HG02610 (cell line): ENCODE results near the gene MRPS9.

ENCODE experiments used
- ATAC-seq: cut with Tn5 transposase; IDR thresholded peaks from one replicate; pipeline ENCODE4 v1.9.1; 2021; ENCODE audit warnings: mild to moderate bottlenecking, moderate library complexity; ENCODE audit not compliant: unreplicated experiment

MRPS9 gene

DNA sequence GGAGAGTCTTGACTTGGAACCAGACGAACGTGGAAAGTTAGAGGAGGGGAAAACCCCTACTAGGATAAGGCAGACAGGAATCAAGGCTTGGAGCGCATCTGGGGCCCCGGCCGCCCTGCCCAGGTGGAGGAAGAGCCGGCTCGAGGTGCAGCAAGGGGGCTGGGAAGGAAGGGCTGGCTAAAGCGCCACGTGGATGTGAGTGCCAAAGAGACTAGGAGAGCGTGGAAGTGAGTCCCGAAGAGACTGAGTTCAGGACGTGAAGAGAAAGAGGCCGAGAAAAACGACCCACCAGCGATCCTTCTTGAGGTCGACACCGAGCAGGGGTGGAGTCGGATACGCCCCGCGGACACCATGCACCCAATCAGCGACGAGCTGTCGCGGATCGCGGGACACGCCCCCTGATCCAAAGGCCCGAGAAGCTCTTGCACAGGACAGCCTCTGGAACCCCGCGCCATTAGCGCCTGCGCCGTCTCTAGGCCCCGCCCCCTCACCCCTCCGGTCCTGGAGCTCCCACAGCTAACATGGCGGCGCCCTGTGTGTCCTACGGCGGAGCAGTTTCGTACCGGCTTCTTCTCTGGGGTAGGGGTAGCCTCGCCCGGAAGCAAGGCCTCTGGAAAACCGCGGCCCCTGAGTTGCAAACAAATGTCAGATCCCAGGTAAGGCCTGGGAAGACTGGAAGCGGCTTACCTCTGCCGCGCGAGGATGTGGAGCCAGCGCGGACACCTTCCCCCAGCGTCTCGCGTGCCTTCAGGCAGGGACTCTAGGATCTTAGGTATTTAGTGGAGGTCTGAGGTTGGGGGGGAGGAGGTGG, at the start of gene MRPS9:
Gene MRPS9 (plus strand): TSS at position 498 of the 811 bp plus-strand sequence. CDS start 24 bp downstream, at position 522.
- ATAC-seq = peak; percentile 100

DNA sequence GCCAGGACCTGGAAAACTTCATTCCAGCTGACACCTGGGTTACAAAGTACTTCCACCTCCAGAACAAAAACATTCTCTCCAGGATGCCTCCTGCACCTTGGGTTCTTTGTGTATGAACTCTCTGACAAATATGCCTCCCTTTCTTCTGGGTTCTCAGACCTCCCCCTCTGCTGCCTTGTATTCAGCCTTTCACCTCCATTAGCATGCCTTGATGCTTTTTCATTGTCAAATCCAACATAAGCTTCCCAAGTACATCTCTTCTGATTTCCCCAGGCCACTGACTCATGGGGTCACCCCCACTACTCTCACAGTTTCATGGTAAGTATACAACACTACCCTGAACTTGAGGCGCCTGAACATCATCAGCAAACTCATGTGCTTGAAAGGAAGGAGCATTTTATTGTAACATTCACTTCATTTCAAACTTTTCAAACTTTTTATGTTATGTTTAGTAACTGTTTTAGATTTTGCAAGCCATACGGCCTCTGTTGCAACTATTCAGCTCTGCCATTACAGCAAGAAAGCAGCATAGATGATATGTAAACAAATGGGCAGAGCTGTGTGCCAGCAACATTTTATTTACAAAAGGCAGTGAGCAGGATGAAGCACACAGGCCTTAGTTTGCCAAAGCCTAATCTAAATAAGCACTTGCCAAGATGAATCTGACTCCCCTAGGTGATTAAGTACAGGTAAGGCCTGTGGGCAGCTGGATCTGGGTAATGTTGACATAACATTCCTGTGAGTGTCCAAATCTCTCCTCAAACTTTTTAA, 32.5 kb upstream of the MRPS9 start:
- no peak for ATAC-seq

DNA sequence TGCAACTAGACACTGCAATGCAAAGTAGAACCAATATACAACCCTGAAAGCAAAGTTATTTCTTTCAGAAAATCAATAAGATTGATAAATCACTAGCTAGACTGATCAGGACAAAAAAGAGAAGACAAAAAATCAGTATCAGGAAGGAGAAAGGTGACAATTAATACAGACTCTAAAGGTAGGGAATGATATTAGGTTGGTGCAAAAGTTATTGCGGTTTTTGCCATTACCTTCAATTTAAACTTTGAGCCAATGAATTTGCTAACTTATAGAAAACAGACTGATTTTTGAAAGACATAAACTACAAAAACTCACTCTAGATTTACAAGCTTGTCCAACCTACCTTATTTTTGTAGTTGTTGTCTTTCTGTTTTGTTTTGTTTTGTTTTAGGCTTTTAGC, 30.5 kb upstream of the MRPS9 start:
- no peak for ATAC-seq

DNA sequence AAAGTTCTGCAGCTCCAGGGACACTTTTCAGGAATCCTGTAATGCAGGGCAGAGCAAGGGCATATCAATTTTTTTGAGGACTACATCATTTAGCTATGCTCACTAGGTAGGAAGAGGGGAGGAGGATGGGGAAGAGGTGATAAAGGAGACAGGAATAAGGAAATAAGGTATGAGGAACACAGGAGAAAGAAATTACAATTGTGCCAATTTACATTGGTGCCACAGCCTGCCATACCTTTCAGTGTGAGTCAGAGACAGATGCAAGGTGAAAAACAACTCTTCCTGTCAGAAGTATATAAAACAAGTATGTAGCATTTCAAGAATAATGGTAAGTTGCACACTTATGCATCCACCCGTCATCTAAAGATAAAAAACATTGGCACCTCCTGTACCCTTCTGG, 5.4 kb upstream of the MRPS9 start:
- no peak for ATAC-seq

DNA sequence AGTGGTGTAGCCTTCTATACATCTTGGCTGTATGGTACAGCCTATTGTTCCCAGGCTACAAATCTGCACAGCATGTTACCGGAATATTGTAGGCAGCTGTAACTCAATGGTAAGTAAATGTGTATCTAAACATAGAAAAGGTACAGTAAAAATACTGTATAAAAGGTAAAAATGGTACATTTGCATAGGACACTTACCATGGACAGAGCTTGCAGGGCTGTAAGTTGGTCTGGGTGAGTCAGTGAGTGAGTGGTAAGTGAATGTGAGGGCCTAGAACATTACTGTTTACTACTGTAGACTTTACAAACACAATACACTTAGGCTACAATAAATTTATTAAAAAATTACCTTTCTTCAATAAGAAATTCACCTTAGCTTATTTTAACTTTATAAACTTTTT, 3.7 kb upstream of the MRPS9 start:
- ATAC-seq = no peak

DNA sequence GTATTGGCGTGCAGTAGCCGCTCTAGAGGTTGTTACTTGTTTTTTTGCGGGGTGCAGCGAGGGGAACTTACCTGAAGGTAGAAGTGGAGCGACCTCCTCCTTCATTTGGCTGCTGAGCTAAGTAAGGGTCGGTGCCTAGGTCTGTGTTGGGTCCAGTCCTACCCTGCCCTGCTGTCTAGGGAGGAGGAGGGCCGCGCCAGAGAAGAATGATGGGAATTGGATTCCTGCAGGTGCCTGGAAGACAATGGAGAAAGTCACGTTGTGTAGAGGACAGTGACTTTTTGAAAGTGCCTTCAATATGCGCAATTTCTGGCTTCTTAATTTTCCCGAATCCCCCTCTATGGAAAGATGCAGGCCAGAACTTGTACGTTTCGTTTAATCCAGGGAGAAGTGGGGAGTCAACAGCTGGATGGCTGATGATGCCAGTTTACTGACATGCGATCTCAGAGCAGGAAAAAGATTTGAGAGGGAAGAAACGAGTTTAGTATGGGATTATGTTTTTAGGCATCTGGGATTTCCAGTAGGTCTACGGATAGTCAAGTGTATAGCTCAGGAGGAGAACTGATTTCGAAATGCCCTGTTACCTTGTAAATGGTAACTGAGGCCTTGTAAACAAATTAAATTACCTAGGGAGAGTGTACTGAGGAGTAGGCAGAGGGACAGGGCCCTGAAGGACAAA, 653 bp downstream of the MRPS9 start:
- no peak for ATAC-seq

DNA sequence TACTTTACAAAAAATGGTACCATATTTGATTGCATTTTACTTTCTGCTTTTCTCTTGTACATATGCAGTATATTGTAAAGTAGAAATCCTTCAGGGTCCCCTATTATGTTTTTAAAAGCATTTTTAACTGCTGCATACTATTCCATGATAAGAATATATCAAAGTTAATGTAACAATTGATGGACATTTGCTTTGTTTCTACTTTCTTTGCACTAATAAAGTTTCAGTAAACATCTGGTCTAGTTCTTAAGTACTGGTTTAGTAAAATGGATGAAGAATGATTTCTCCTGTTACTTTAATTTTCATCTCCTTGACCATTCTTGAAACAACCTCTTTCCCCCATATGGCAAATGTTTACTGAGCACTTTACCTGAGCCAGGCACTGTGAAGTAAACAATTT, 1.7 kb downstream of the MRPS9 start:
- no peak for ATAC-seq

DNA sequence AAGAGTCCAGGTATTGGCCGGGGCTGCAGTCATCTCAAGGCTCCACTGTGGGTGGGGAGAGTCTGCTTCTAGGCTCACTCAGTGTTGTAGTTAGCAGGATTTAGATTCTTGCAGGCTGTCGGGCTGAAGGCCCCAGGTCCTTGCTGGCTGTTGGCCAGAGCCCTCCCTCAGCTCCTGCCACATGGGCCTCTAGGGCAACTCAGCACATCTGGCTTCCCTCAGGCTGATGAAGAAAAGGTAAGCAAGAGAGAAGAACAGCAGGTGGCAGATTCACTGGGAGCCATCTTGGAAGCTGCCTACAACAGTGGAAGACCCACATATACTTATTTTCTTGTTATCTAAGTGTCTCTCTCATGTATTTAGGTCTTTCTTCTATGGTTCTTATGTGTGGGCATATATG, 4.3 kb downstream of the MRPS9 start:
- no peak for ATAC-seq

DNA sequence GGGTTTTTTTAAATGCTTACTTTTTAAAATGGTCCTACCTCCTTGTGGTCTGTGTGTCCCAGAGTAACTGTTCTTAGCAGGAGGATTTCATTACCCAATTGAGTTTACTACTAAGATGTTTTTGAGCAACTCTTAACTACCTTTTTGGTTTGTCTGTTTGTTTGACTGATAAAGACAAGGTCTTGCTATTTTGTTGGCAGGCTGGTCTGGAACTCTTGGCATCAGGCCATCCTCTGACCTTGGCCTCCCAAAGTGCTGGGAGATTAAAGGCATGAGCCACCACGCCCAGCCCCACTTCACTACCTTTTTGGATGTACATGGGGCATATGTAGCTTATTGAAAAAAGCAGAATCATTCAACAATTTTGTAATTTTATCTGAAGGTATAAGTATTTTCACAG, 14.9 kb downstream of the MRPS9 start:
- no peak for ATAC-seq

DNA sequence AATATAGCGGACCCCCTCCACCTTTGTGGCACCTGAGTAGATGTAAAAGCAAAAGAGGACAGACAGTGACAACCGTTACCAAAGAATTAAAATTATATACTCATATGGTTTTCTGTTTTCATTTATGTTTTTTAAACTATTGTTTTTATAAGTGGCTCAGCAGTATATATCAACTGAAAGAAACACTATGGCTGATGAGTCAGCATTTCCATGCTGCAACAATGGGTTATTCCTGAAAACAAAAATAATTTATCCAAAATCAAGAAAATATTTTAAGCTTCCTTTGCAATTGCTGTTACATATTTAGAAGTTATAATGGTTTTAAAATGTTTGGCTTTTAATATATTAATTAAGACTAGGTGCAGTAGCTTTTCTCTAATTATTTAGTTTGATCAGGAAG, 17.7 kb downstream of the MRPS9 start:
- ATAC-seq = no peak

DNA sequence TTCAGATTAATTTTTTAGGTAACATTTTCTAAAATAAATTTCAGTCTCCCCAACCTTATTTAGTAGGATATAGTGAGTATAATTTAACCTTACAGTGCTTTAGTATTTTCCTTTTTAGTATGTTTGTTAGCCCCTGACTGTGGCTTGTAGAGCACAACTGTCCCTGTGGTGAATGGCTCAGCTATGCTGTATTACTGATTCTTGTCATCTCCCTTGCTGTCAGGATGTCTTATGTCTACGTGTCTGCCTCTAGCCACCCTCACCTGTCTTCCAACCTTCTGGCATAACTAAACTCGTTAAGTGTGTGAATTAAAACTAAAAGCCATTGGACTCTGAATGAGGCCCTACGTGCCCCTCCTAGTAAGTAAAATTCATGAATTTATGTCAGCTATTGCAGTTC, 18.4 kb downstream of the MRPS9 start:
- ATAC-seq = no peak

DNA sequence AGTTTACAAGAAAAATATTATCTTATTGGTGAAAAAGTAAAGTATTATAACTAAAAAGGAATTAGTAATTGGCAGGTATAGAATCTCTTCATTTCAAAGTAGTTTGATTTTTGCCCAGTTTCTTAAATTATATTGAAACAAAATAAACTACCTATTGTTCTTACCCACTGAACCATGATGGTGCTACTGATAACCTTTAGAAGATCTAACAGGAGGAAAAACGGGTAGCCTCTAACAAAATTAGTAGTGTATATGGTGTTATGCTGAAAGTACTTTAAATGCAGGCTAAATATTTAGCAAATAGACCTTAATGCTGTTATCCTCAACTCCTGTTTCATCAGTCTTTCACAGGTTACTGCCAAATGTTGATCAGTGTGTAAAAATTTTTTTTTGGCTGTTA, 19.1 kb downstream of the MRPS9 start:
- ATAC-seq = no peak

DNA sequence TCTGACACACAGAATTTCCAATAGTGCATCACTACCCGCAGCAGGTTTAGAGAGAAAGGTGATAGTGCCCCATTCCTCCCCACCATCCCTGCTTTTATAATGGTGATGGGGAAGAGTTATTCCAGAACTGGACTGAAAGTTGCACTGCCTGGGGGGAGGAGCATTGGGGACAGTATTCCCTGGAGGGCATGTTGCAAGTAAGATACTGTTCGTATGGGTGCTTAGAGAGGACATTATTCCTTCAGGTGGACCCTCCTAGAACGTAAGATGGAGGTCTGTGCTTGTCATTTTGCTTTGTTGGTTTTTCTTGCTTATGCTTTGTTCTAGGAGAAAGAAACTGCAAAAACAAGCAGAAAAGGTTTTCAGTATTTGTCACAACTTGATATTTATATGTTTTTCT, 23.7 kb downstream of the MRPS9 start:
- no peak for ATAC-seq

DNA sequence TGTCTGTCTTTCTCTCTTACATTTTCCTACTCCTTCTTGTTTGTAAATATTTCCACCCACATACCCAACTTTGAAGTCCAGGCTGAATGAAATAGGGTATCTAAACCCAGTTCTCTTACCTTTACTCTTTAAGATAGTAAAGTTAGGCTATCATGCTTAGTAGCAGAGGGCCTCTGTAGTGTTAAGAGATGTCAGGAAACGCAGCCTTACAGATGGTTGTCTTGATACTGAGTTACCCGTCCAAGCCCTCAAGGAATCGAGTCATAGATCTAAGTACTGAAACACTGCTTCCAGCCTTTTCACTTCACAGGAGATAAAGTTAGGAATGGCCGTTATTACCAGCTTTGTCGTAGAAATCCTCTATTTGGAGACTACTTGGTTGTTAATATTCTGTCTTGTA, 24.3 kb downstream of the MRPS9 start:
- ATAC-seq = no peak

DNA sequence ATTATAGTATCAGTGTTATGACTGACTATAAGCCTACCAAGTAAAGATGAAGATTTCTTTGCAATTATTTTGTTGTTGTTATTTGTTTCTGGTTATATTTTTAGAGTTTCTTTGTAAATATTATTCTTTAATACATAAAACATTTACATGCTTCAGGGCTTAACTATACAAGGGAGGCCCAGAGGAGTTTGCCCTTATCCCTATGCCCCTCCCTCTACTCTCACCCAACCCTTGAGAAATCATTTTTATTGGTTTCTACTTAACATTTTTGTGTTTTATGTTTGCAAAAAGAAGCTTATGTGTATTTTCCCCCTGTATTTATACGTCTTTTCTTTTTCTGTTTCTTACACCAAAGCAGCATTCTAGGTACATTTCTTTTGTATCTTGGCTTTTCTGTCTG, 30.5 kb downstream of the MRPS9 start:
- no peak for ATAC-seq

DNA sequence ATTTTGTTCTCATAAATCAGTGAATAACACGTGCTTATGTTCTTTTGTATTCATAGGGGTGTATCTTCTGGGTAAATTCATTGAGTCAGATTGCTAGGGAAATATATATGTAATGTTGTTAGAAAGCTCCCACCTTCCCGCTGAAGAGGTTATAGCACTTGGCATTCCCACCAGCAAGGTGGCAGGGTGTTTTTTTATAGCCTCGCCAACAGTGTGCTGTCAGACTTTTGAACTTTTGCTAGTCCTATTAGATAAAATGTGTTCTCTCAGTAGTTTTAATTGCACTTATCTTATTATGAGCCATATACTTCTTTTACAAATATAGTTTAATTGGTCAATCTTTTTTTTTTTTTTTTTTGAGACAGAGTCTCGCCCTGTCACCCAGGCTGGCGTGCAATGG, 31.0 kb downstream of the MRPS9 start:
- no peak for ATAC-seq

DNA sequence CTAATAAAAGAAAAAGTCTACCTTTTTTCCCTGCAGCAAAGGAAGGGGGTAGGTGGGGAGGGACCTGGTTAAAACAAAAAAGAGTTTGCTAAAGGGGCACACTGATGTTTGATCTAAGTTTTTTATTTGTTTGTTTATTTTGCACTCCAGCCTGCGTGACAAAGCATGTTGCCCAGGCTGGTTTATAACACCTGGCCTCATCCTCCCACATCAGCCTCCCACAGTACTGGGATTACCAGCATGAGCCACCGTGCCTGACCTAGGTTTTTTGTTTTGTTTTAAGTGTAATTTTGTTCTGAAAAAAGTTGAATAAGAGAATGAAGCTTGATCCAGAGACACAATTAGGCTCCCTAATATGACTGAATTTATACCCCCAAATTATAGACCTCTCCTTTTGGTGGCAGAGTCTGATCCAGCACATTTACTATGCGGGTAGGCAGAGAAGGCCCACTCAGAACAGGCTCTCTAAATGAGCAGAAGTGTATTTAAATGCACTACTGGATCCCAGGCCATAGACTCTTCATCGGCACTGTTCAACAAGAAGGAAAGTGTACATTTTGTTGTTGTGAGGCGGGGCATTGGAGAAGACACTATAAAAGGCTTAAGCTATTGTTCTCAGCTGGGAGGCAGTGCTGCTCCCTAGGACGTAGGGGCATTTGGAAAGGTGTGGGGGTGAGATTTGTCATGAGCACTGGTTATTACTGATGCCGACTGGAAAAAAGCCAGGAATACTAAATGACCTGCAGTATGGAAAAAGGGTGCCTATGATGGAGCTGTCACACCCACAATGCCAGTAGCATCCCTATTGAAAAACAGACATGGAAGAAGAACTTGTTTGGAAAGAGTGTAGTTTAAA, 32.4 kb downstream of the MRPS9 start:
- no peak for ATAC-seq

DNA sequence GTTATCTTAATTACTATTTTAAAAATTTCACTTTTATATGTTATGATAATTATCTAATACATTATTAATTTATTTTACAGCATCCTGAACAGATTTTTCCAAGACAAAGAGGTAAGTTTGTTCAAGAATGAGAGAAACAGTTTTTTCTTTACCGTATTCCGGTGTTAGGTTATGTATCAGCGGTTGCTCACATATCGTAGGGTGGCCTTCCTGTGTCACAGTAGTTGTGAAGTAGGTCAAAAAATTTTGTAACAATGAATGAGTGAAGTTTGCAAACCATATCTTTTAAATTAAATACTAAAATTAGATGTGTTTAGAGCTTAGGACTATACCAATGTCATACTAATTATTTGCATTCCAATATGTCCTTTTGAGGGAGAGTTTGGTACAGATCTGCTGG, 33.5 kb downstream of the MRPS9 start:
- no peak for ATAC-seq

DNA sequence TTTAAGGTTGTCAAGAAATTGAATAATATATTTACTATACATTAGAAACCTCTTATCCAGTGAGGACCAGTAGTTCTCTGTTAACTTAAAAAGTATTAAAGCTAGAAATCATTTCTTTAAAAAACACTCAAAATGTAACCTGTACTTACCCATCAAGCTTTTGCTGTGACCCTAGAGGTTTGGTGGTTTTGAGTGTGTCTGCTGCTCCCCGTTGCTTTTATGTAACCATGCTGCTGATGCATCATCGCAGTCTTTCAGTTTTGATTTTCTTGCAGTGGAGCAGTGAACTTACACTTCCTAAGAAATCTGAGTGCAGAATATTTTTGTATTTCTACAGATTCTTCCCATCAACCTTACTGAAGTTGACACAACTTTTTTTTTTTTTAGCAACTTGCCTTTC, 34.2 kb downstream of the MRPS9 start:
- peak; percentile 96 for ATAC-seq

DNA sequence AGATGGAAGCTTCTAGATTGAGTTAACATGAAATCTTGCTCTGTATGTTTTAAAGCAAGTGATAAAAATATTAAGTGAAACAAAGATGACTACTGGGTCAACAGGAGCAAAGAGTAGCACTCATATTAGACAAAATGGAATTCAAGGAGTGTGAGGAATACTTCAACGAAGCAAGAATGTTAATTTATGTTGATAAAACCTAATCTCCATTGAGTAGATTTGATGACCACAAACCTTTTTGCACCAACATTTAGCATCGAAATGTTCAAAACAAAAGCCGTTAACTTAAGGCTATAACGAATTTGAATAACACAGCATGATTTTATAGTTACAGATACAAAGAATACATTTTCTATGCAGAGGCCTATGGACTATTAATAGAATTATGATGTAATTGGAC, 35.7 kb downstream of the MRPS9 start:
- no peak for ATAC-seq

DNA sequence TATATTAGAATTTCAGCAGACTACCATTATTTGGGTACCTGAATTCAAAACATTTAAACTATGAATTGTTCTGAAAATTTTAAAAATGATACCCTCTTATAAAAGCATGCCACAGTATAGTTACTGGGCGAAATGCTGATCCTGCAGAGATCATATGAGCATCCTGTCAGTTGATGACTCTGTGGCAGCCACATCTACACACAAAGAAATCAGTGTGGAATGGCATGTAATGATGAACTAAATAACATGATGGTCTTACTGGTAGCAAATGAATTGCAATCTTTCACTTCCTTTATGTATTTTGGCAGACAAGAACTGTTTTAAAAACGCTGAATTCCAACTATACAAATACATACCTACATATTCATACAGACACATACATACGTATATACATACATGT, 38.3 kb downstream of the MRPS9 start:
- ATAC-seq = no peak
